Fibroblast of pulmonary artery (primary cell): ENCODE results near the gene ARAP1.

Experiments
- DNase-seq: peaks from one replicate; pipeline ENCODE4 v3.0.0-alpha.2; 2010; ENCODE audit warnings: low read depth
- H3K4me3 ChIP-seq: replicated peaks from 2 replicates; pipeline ENCODE4 v1.5.1; 2011; ENCODE audit warnings: low read depth, mild to moderate bottlenecking, control low read depth, low read length, moderate library complexity
- CTCF ChIP-seq: IDR thresholded peaks from 2 replicates; pipeline ENCODE4 v1.5.1; 2011; ENCODE audit warnings: mild to moderate bottlenecking, control low read depth, low read length, inconsistent platforms; ENCODE audit errors: missing control alignments

The ARAP1 gene

GRCh38 chr11:72655014-72655413 is 97.2 kb downstream of the ARAP1 start:
- no peak for TF ChIP-seq CTCF
- H3K4me3 ChIP-seq = no peak overlapping the region
- no peak for DNase-seq

GRCh38 chr11:72653649-72654048 is 98.6 kb downstream of the ARAP1 start:
- no peak overlapping the region for H3K4me3 ChIP-seq
- TF ChIP-seq CTCF = no peak
- DNase-seq = no peak

- DNase-seq = no peak
- TF ChIP-seq CTCF = no peak
- no peak overlapping the region for H3K4me3 ChIP-seq
Observed at GRCh38 chr11:72652873-72653630, 99.2 kb downstream of the ARAP1 start.

- no peak for DNase-seq
- no peak for TF ChIP-seq CTCF
- H3K4me3 ChIP-seq = no peak overlapping the region
Observed at GRCh38 chr11:72652133-72652532, 100.1 kb downstream of the ARAP1 start.

- no peak for DNase-seq
- no peak overlapping the region for H3K4me3 ChIP-seq
- TF ChIP-seq CTCF = no peak
Observed at GRCh38 chr11:72649215-72649976, 102.8 kb downstream of the ARAP1 start.

GRCh38 chr11:72648384-72649136 is 103.6 kb downstream of the ARAP1 start:
- H3K4me3 ChIP-seq = no peak overlapping the region
- no peak for DNase-seq
- no peak for TF ChIP-seq CTCF
